CD4-positive, alpha-beta T cell (primary cell): ENCODE measurements around the gene GTSE1. TPM values are rescaled to one million over a fixed set of nuclear protein-coding genes. Genes with fewer than 3 reads are reported as not detected.

ENCODE experiments used
- ATAC-seq: fragments of 200-7000 bp; cut with Tn5 transposase; one replicate; pipeline ENCODE4 v1.10.0; 2022; ENCODE audit warnings: mild to moderate bottlenecking; ENCODE audit not compliant: poor library complexity
- CTCF ChIA-PET: fragments of 350-600 bp; sonication (Branson Sonifier 250); formaldehyde crosslinking; loops from one replicate; lab custom pipeline; 2021; ENCODE audit warnings: antibody characterized with exemption, inconsistent platforms; lab: Charles Lee
- POLR2A ChIA-PET: fragments of 350-600 bp; sonication (Branson Sonifier 250); formaldehyde crosslinking; loops from one replicate; lab custom pipeline; 2021; ENCODE audit warnings: antibody characterized with exemption, inconsistent platforms; lab: Charles Lee
- DNase-seq, 14 experiments: peaks; one replicate each; pipeline ENCODE4 v3.0.0-alpha.2; 2013 to 2020; ENCODE audit warnings: mixed read lengths in 2 of 14
- H3K27ac ChIP-seq, 2 donors: one replicate each; pipeline versions ENCODE4 v1.5.1 to v1.7.0; 2013; ENCODE audit warnings: low read length in 2 of 2, low read depth in 1 of 2, mild to moderate bottlenecking in 1 of 2
- H3K27me3 ChIP-seq, 2 experiments: 1 replicate in 1 of 2; 2 replicates in 1 of 2; pipeline versions ENCODE4 v1.6.1 to v1.7.0; 2013; ENCODE audit warnings: low read length in 2 of 2, control low read depth in 1 of 2, mild to moderate bottlenecking in 1 of 2, moderate library complexity in 1 of 2; ENCODE audit not compliant: insufficient read depth in 2 of 2, control insufficient read depth in 1 of 2
- H3K36me3 ChIP-seq: one replicate; pipeline ENCODE4 v1.6.1; 2013; ENCODE audit warnings: low read length, control low read depth; ENCODE audit not compliant: insufficient read depth
- H3K4me1 ChIP-seq: one replicate; pipeline ENCODE4 v1.6.1; 2013; ENCODE audit warnings: low read length, control low read depth; ENCODE audit not compliant: insufficient read depth
- H3K4me3 ChIP-seq: one replicate; pipeline ENCODE4 v1.5.1; 2013; ENCODE audit warnings: mild to moderate bottlenecking, low read length, moderate library complexity
- H3K9me3 ChIP-seq, 2 experiments: 1 replicate in 1 of 2; 2 replicates in 1 of 2; pipeline versions ENCODE4 v1.6.1 to v1.7.0; 2013; ENCODE audit warnings: low read length in 2 of 2, mild to moderate bottlenecking in 2 of 2, control low read depth in 1 of 2, moderate library complexity in 1 of 2; ENCODE audit not compliant: control insufficient read depth in 1 of 2, insufficient read depth in 1 of 2
- H3K27ac Mint-ChIP-seq: one replicate; pipeline ENCODE4 v1.8.0; 2020; ENCODE audit warnings: mixed read lengths
- H3K27me3 Mint-ChIP-seq: one replicate; pipeline ENCODE4 v1.8.0; 2021; ENCODE audit warnings: mixed read lengths
- H3K36me3 Mint-ChIP-seq: one replicate; pipeline ENCODE4 v1.8.0; 2021; ENCODE audit warnings: low read depth, mixed read lengths
- H3K4me1 Mint-ChIP-seq: one replicate; pipeline ENCODE4 v1.8.0; 2021; ENCODE audit warnings: low read depth, mixed read lengths
- H3K4me3 Mint-ChIP-seq: one replicate; pipeline ENCODE4 v1.8.0; 2020; ENCODE audit warnings: mild to moderate bottlenecking, mixed read lengths
- H3K9me3 Mint-ChIP-seq: one replicate; pipeline ENCODE4 v1.8.0; 2020; ENCODE audit warnings: mixed read lengths
- CTCF ChIP-seq: fragments of 200-600 bp; IDR thresholded peaks from one replicate; pipeline ENCODE4 v1.8.0; 2022; ENCODE audit warnings: antibody characterized with exemption, mild to moderate bottlenecking
- intact Hi-C, 2 experiments: fragments of 100-400 bp; cut with DNase I in 1 of 2; cut with micrococcal nuclease in 1 of 2; formaldehyde crosslinking; loops; one replicate each; pipeline versions ENCODE4 v1.15.1 to v1.9.0; 2023 to 2025; cut with DNase I, micrococcal nuclease
- total RNA-seq, 174 experiments: library from RNA in 2 of 174; stranded (reverse) in 2 of 174; gene quantifications; one replicate each; pipeline ENCODE4 v1.2.3 and lab custom pipeline; 2021 to 2026

GTSE1 gene
- total RNA-seq, 2 experiments from 2014 or later = 0.14 to 0.89 TPM

- H3K4me3 ChIP-seq = no peak overlapping the region
- intact Hi-C loops = no loop called here
- Mint-ChIP-seq H3K4me1 (peaks cover 30% of the 10 kb centered on the region), H3K36me3 (no peaks in the 10 kb centered on the region), H3K27ac (no peak overlapping the region), H3K9me3 (peaks cover 2% of the 10 kb centered on the region), H3K4me3 (no peak overlapping the region), H3K27me3 (no peaks in the 10 kb centered on the region)
- peaks cover 12 to 36% of the 10 kb centered on the region in 2 experiments for H3K9me3 ChIP-seq
- no peaks in the 10 kb centered on the region for H3K27me3 ChIP-seq
- POLR2A ChIA-PET = no interaction called here
- CTCF ChIA-PET = no interaction called here
- no peaks in the 10 kb centered on the region for H3K36me3 ChIP-seq
- ATAC-seq = no peak
- DNase-seq = no peak
- H3K4me1 ChIP-seq = peaks cover 29% of the 10 kb centered on the region
- no peak overlapping the region for H3K27ac ChIP-seq
- no peak for TF ChIP-seq CTCF
Observed at GRCh38 chr22:46376111-46376510, 79.4 kb downstream of the GTSE1 start.

- no peak overlapping the region for H3K4me3 Mint-ChIP-seq
- Histone ChIP-seq H3K27ac (no peak overlapping the region), H3K27me3 (no peaks in the 10 kb centered on the region), H3K4me3 (no peak overlapping the region), H3K4me1 (peaks cover 23% of the 10 kb centered on the region), H3K36me3 (no peaks in the 10 kb centered on the region), H3K9me3 (peaks cover 12 to 36% of the 10 kb centered on the region in 2 experiments)
- no peak overlapping the region for H3K27ac Mint-ChIP-seq
- no peak for DNase-seq
- ChIA-PET POLR2A (no interaction called here), CTCF (no interaction called here)
- no peaks in the 10 kb centered on the region for H3K27me3 Mint-ChIP-seq
- peaks cover 21% of the 10 kb centered on the region for H3K4me1 Mint-ChIP-seq
- no peak for TF ChIP-seq CTCF
- H3K36me3 Mint-ChIP-seq = no peaks in the 10 kb centered on the region
- no peak for ATAC-seq
- H3K9me3 Mint-ChIP-seq = peaks cover 2% of the 10 kb centered on the region
- intact Hi-C loops = no loop called here
Observed at GRCh38 chr22:46376908-46377524, 80.3 kb downstream of the GTSE1 start.

GRCh38 chr22:46377525-46378425, 81.1 kb downstream of the GTSE1 start:
- Mint-ChIP-seq H3K9me3 (peaks cover 2% of the 10 kb centered on the region), H3K4me1 (peaks cover 17% of the 10 kb centered on the region), H3K36me3 (no peaks in the 10 kb centered on the region), H3K27me3 (no peaks in the 10 kb centered on the region), H3K4me3 (no peak overlapping the region), H3K27ac (no peak overlapping the region)
- H3K36me3 ChIP-seq = no peaks in the 10 kb centered on the region
- no peak overlapping the region for H3K27ac ChIP-seq
- intact Hi-C loops = no loop called here
- no peaks in the 10 kb centered on the region for H3K27me3 ChIP-seq
- ChIA-PET POLR2A (no interaction called here), CTCF (interaction anchor here (1.1 kb wide), 1 partner anchor 10 kb away, joined by 3 read pairs; no protein-coding TSS in a partner anchor)
- peaks cover 19% of the 10 kb centered on the region for H3K4me1 ChIP-seq
- no peak for TF ChIP-seq CTCF
- peaks cover 12 to 41% of the 10 kb centered on the region in 2 experiments for H3K9me3 ChIP-seq
- H3K4me3 ChIP-seq = no peak overlapping the region
- ATAC-seq = no peak
- no peak for DNase-seq
